GM21825 (cell line): ENCODE results near the gene SHKBP1.
"Not testable (repeated sequence)": the region's sequence is repeated elsewhere in the genome, so short reads cannot be mapped to it uniquely, and the experiment has no call there.

Source experiments
- ATAC-seq: cut with Tn5 transposase; IDR thresholded peaks from one replicate; pipeline ENCODE4 v1.9.1; 2021; ENCODE audit warnings: mild to moderate bottlenecking, moderate library complexity; ENCODE audit not compliant: unreplicated experiment

SHKBP1 gene

DNA sequence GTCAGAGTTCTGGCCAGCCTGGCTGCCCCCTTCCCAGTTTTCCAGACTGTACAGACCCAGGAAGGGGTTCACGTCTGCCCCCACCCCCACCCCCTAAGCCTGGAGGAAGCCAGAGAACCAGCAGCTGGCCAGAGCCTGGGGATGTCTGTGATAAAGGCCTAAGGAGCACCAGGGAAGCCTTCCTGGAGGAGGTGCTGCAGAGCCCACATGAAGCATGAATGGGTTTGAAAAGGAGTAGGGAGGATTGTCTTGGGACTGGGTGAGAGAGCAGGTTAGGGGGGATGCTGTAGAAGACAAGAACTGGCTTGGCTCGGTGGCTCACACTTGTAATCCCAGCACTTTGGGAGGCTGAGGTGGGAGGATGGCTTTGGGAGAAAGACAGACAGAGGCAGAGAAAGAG is 5.8 kb downstream of the SHKBP1 start:
- ATAC-seq: no peak

DNA sequence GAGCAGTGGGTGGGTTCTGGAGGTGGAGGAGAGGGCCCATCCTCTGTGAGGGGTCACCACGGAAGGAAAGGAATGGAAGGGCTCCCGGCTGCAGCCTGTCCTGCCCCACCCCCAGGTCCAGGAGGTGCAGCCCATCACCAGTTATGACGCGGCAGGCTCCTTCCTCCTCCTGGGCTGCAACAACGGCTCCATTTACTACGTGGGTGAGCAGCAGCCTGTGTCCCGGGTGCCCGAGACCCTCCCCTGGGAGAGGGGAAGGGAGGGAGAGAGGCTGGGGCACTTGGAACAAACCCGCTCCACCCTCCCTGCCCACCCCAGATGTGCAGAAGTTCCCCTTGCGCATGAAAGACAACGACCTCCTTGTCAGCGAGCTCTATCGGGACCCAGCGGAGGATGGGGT is 6.6 kb downstream of the SHKBP1 start:
- ATAC-seq: no peak

- no peak for ATAC-seq
These were observed 7.3 kb downstream of the SHKBP1 start for GRCh38 chr19:40584007-40584406.

DNA sequence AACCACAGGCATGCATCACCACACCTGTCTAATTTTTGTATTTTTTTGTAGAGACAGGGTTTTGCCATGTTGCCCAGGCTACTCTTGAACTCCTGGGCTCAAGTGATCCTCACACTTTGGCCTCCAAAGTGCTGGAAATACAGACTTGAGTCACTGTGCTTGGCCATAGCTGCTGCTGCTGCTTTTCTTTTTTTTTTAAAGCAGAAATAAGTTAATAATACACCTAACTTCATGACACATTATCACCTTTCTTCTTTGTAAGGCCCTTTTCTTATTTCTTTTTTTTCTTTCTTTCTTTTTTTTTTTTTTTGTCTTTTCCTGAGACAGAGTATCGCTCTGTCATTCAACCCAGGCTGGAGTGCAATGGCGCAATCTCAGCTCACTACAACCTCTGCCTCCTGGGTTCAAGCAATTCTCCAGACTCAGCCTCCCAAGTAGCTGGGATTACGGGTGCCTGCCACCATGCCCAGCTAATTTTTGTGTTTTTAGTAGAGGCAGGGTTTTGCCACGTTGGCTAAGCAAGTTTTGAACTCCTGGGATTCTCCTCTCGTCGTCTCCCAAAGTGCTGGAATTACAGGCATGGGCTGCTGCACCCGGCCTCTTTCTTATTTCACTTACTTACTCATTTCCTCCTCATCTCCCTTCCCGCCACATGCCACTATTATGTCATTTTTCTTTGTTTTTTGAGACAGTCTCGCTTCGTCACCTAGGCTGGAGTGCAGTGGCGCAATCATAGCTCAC is 8.7 kb downstream of the SHKBP1 start:
- no peak for ATAC-seq

GRCh38 chr19:40585982-40586422 is 9.3 kb downstream of the SHKBP1 start:
- ATAC-seq: no peak

DNA sequence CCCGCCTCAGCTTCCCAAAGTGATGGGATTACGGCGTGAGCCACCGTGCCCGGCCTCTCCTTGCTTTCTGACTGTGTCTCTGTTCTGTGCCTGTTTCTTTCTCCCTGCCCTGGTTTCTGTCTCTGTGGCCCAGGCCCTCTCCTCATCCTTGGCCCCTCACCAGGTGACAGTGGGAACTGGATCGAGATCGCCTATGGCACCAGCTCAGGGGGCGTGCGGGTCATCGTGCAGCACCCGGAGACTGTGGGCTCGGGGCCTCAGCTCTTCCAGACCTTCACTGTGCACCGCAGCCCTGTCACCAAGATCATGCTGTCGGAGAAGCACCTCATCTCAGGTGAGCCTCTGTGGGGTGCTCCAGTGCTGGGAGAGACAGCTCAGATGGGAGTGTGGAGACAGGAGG is 9.9 kb downstream of the SHKBP1 start:
- ATAC-seq: no peak

DNA sequence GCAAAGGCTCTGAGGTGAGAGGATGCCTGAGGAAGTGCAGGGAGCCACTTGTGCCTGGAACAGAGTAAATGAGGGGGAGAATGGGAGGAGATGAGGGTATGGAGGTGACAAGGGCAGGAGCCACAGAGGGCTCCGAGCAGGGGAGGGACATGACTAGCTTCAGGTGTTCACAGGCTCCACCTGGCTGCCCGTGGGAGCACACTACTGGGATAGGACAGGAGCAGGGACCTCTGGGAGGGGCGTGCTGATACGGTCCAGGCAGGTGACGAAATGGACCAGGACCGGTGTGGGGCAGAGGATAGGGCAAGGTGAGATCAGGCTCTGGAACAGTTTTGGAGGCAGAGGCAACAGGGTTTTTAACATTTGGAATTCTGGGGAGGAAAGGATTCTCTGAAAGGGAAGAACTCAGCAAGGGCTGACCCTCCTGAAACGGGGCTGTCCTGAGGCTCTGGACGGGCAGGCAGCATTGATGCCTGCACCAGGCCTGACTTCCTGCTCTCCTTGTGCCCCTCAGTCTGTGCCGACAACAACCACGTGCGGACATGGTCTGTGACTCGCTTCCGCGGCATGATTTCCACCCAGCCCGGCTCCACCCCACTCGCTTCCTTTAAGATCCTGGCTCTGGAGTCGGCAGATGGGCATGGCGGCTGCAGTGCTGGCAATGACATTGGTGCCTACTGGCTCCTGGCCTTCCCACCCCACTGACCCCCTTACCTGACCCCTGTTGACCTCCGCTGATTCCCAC is 11.6 kb downstream of the SHKBP1 start:
- ATAC-seq: no peak

DNA sequence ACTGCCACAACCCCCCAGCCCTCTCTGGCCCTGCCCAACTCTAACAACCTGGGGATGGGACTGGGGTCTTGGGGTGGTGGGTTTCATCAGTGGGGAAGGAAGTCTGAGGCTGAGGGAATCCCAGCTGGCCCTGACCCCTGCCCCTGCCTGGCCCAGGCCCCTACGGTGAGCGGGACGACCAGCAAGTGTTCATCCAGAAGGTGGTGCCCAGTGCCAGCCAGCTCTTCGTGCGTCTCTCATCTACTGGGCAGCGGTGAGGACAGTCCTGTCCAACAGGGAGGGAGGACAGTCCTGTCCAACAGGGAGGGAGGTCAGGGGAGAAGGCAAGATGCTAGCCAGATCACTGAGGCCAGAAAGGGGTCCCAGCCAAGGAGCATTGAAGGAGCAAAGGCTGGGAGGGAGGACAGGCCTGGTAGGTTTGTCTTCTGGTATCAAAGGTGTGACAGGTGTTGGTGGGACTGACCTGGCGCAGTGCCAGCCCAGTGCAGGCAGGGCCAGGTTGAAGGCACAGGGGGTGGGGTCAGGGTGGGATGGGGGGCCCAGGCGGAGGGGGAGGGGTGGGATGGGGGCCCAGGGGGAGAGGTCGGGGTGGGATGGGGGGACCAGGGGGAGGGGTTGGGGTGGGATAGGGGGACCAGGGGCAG is 12.4 kb downstream of the SHKBP1 start:
- no peak for ATAC-seq

GRCh38 chr19:40589591-40590429 is 13.1 kb downstream of the SHKBP1 start:
- ATAC-seq: no peak

GRCh38 chr19:40590464-40591265 is 14.0 kb downstream of the SHKBP1 start:
- no peak for ATAC-seq

- ATAC-seq: not testable (repeated sequence)
These were observed 15.1 kb downstream of the SHKBP1 start for GRCh38 chr19:40591724-40592123.

DNA sequence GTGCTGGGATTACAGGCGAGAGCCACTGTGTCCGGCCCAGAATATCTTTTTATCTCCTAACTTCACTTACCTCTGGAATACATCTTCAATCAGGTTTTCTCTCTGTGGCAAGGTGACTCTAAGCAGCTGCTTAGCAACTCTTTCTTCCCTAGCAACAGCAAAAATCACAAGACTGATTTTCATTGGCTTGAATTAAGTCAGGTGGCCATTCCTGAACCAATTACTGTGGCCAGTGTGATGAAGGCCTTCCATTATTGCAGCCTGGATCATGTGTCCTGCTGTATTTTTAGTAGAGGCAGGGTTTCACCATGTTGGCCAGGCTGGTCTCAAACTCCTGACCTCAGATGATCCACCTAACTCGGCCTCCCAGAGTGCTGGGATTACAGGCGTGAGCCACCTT is 15.5 kb downstream of the SHKBP1 start:
- ATAC-seq: no peak

- no peak for ATAC-seq
These were observed 17.6 kb downstream of the SHKBP1 start for GRCh38 chr19:40594255-40594654.

- no peak for ATAC-seq
These were observed 18.0 kb downstream of the SHKBP1 start for GRCh38 chr19:40594657-40595091.

GRCh38 chr19:40596608-40597328 is 20.1 kb downstream of the SHKBP1 start:
- ATAC-seq: no peak

DNA sequence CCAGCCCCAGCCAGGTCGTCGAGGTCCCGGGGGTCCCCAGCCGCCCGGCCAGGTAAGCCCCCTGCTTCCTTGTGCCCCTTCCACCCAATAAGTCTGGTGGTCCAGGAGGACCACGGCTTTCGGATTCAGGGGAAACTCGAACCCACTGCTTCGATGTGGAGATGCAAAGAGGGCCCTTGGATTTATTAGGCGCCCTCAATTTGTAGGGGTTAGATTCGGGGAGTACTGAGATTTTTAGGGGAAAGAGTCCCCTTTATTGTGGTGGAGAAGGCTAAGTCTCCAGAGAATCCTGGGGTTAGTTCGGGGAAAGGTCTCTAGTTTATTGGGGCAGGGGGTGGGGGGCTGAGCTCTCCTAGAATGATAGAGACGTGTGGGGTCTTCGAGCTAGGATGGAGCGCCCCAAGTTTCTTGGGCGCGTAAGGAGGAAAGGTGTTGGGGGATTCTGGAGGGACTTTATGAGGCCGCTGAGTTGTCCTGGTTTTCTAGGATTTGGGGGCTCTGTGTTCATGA is 20.7 kb downstream of the SHKBP1 start:
- ATAC-seq: no peak

DNA sequence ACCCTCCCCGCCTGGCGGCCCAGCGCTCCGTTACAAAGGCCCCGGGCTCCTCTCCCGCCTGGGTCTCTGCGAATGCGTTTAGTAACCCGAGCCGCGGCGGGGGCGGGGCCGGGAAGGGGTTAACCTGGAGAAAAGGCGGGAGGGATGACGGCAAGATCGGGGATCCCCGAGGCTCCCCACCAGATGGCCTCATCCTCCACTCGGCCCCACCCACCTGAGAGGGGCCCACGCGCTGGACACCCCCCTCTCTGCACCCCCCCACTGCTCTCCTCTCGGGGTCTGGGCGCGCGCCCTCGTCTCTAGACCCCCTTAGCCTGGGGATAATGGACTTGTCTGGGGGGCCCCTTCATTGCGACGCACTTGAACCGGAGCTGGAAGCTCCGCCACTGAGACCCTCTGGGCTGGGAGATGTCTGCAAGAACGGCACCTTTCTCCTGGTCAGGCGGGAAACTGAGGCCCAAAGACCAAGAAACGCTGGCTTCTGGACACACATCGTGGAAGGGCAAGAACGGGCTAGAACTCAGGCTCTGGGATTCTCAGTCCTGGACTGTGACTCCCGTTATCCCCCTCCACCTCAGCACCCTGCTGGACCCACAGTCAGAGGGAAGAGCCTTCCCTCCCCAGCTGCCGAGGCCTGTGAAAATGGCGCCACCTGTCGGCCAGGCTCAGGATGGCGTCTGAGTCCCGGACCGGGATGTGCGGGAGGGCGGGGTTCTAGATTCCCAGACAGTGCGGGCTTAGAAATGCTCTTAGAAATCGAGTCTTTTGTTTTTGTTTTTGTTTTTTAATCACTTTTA is 21.6 kb downstream of the SHKBP1 start:
- no peak for ATAC-seq

- ATAC-seq: no peak
These were observed 22.2 kb downstream of the SHKBP1 start for GRCh38 chr19:40598918-40599307.
